CD4-positive, CD25-positive, alpha-beta regulatory T cell (primary cell): ENCODE results near the gene TCEAL1. TPM values are rescaled to one million over a fixed set of nuclear protein-coding genes. Genes with fewer than 3 reads are reported as not detected.
A peak's percentile ranks its signal among the peaks of the same experiment; 100 is the strongest.

ENCODE experiments used
- ATAC-seq, 2 donors: fragments of 150-1000 bp; cut with Tn5 transposase; one replicate each; pipeline ENCODE4 v1.10.0; 2021; ENCODE audit warnings: low read depth in 2 of 2, moderate number of reproducible peaks in 2 of 2, moderate library complexity in 1 of 2
- DNase-seq, 3 donors: peaks; one replicate each; pipeline versions ENCODE4 v3.0.0 to v3.0.0-alpha.2; 2012 to 2022; ENCODE audit warnings: mixed read lengths in 1 of 3
- H3K27ac ChIP-seq: one replicate; pipeline ENCODE4 v1.7.0; 2013; ENCODE audit warnings: mild to moderate bottlenecking, low read length; ENCODE audit not compliant: insufficient read depth, poor library complexity, severe bottlenecking
- H3K27me3 ChIP-seq: one replicate; pipeline ENCODE4 v1.7.0; 2013; ENCODE audit warnings: low read length; ENCODE audit not compliant: control insufficient read depth, insufficient read depth
- H3K36me3 ChIP-seq: one replicate; pipeline ENCODE4 v1.7.0; 2013; ENCODE audit warnings: mild to moderate bottlenecking, low read length, moderate library complexity; ENCODE audit not compliant: control insufficient read depth, insufficient read depth
- H3K4me1 ChIP-seq: 2 replicates; pipeline ENCODE4 v1.7.0; 2013; ENCODE audit warnings: mild to moderate bottlenecking, low read length; ENCODE audit not compliant: insufficient read depth, control insufficient read depth, poor library complexity, severe bottlenecking
- H3K4me3 ChIP-seq: one replicate; pipeline ENCODE4 v1.7.0; 2013; ENCODE audit warnings: low read depth, mild to moderate bottlenecking, low read length, moderate library complexity
- H3K9me3 ChIP-seq, 2 experiments: 1 replicate in 1 of 2; 2 replicates in 1 of 2; pipeline ENCODE4 v1.7.0; 2013; ENCODE audit warnings: low read length in 2 of 2, mild to moderate bottlenecking in 1 of 2, moderate library complexity in 1 of 2; ENCODE audit not compliant: control insufficient read depth in 2 of 2
- H3K27ac Mint-ChIP-seq, 3 donors: one replicate each; pipeline ENCODE4 v1.8.0; 2020 to 2022; ENCODE audit warnings: mild to moderate bottlenecking in 3 of 3, mixed read lengths in 3 of 3, moderate library complexity in 2 of 3
- H3K27me3 Mint-ChIP-seq: one replicate; pipeline ENCODE4 v1.8.0; 2022; ENCODE audit warnings: mild to moderate bottlenecking, mixed read lengths
- H3K36me3 Mint-ChIP-seq: one replicate; pipeline ENCODE4 v1.8.0; 2020; ENCODE audit warnings: mixed read lengths
- H3K4me1 Mint-ChIP-seq, 4 donors: one replicate each; pipeline ENCODE4 v1.8.0; 2020 to 2022; ENCODE audit warnings: mixed read lengths in 4 of 4, mild to moderate bottlenecking in 1 of 4
- H3K4me3 Mint-ChIP-seq, 4 donors: one replicate each; pipeline ENCODE4 v1.8.0; 2020 to 2022; ENCODE audit warnings: mild to moderate bottlenecking in 4 of 4, mixed read lengths in 4 of 4, moderate library complexity in 3 of 4
- H3K9me3 Mint-ChIP-seq, 7 donors: one replicate each; pipeline ENCODE4 v1.8.0; 2020 to 2022; ENCODE audit warnings: mixed read lengths in 7 of 7, mild to moderate bottlenecking in 3 of 7, moderate library complexity in 2 of 7
- polyA plus RNA-seq, 4 donors: library from polyadenylated mRNA; unstranded; fragments of 300-500 nt; fragmentation: Illumina TruSeq; gene quantifications; one replicate each; pipeline ENCODE4 v1.2.3, GENCODE V29; 2021
- total RNA-seq: library from RNA; stranded (reverse); gene quantifications from one replicate; pipeline ENCODE4 v1.2.3, GENCODE V29; 2022

TCEAL1 gene
- total and polyA plus RNA-seq, 5 donors from 2014 or later, result 4.0 to 22.1 (median 15.4) TPM

GRCh38 chrX:103624111-103624510, 4.7 kb upstream of the TCEAL1 start:
- ATAC-seq (no peak), DNase-seq (no peak)
- Histone ChIP-seq H3K27ac (no peak overlapping the region), H3K36me3 (no peaks in the 10 kb centered on the region), H3K4me1 (no peaks in the 10 kb centered on the region), H3K9me3 (no peaks in the 10 kb centered on the region), H3K27me3 (no peaks in the 10 kb centered on the region), H3K4me3 (no peak overlapping the region)
- Mint-ChIP-seq H3K9me3 (no peaks in the 10 kb centered on the region), H3K36me3 (no peaks in the 10 kb centered on the region), H3K27ac (no peak overlapping the region), H3K27me3 (no peaks in the 10 kb centered on the region), H3K4me3 (no peak overlapping the region), H3K4me1 (peaks cover 0 to 8% (median 3%) of the 10 kb centered on the region in 4 donors)

GRCh38 chrX:103626855-103627254, 1.9 kb upstream of the TCEAL1 start:
- H3K4me1 ChIP-seq, result peaks cover 7% of the 10 kb centered on the region

GRCh38 chrX:103629318-103630170, 769 bp downstream of the TCEAL1 start:
- H3K4me3 Mint-ChIP-seq, result peak overlapping the region; percentile 84 to 92 (median 84)
- DNase-seq (peak in 1 of 3 donors; percentile 25), ATAC-seq (peak; percentile 28 to 41)
- H3K27me3 Mint-ChIP-seq, result no peaks in the 10 kb centered on the region
- Histone ChIP-seq H3K27ac (peak overlapping the region; percentile 55), H3K27me3 (no peaks in the 10 kb centered on the region), H3K36me3 (no peaks in the 10 kb centered on the region), H3K4me1 (peaks cover 7% of the 10 kb centered on the region), H3K4me3 (peak overlapping the region; percentile 78), H3K9me3 (no peaks in the 10 kb centered on the region)
- peak overlapping the region; percentile 86 to 93 (median 92) for H3K27ac Mint-ChIP-seq
- H3K36me3 Mint-ChIP-seq, result no peaks in the 10 kb centered on the region
- peaks cover 0 to 15% (median 9%) of the 10 kb centered on the region in 4 donors for H3K4me1 Mint-ChIP-seq
- peaks cover 0 to 2% (median 0%) of the 10 kb centered on the region in 7 donors for H3K9me3 Mint-ChIP-seq

More at GRCh38 chrX:103626855-103627254, 1.9 kb upstream of the TCEAL1 start:
- ATAC-seq, result no peak
- no peak overlapping the region for H3K4me3 ChIP-seq
- Mint-ChIP-seq H3K27ac (no peak overlapping the region), H3K4me3 (peak overlapping the region in 1 of 4 donors; percentile 63), H3K9me3 (peaks cover 0 to 2% (median 0%) of the 10 kb centered on the region in 7 donors), H3K27me3 (no peaks in the 10 kb centered on the region), H3K36me3 (no peaks in the 10 kb centered on the region), H3K4me1 (peaks cover 0 to 14% (median 9%) of the 10 kb centered on the region in 4 donors)
- H3K27me3 ChIP-seq, result no peaks in the 10 kb centered on the region
- no peak overlapping the region for H3K27ac ChIP-seq
- H3K36me3 ChIP-seq, result no peaks in the 10 kb centered on the region
- no peaks in the 10 kb centered on the region for H3K9me3 ChIP-seq
- DNase-seq, result no peak

- H3K4me1 Mint-ChIP-seq, result peaks cover 0 to 15% (median 9%) of the 10 kb centered on the region in 4 donors
- Histone ChIP-seq H3K27ac (no peak overlapping the region), H3K4me3 (peak overlapping the region; percentile 57), H3K27me3 (no peaks in the 10 kb centered on the region), H3K36me3 (no peaks in the 10 kb centered on the region), H3K4me1 (peaks cover 7% of the 10 kb centered on the region), H3K9me3 (no peaks in the 10 kb centered on the region)
- peak overlapping the region in 2 of 3 donors; percentile 56 to 92 for H3K27ac Mint-ChIP-seq
- peak overlapping the region; percentile 84 to 92 (median 84) for H3K4me3 Mint-ChIP-seq
- H3K27me3 Mint-ChIP-seq, result no peaks in the 10 kb centered on the region
- ATAC-seq (no peak), DNase-seq (no peak)
- H3K9me3 Mint-ChIP-seq, result peaks cover 0 to 2% (median 0%) of the 10 kb centered on the region in 7 donors
- H3K36me3 Mint-ChIP-seq, result no peaks in the 10 kb centered on the region
Measured at GRCh38 chrX:103630171-103630511, 1.4 kb downstream of the TCEAL1 start.

GRCh38 chrX:103631145-103631544, 2.4 kb downstream of the TCEAL1 start:
- no peak for ATAC-seq
- no peaks in the 10 kb centered on the region for H3K36me3 Mint-ChIP-seq
- peak overlapping the region in 1 of 4 donors; percentile 11 for H3K4me3 Mint-ChIP-seq
- H3K9me3 ChIP-seq, result no peaks in the 10 kb centered on the region
- peaks cover 7% of the 10 kb centered on the region for H3K4me1 ChIP-seq
- peaks cover 0 to 15% (median 9%) of the 10 kb centered on the region in 4 donors for H3K4me1 Mint-ChIP-seq
- H3K27me3 ChIP-seq, result no peaks in the 10 kb centered on the region
- H3K36me3 ChIP-seq, result no peaks in the 10 kb centered on the region
- no peak overlapping the region for H3K27ac Mint-ChIP-seq
- H3K9me3 Mint-ChIP-seq, result peaks cover 0 to 3% (median 0%) of the 10 kb centered on the region in 7 donors
- no peak overlapping the region for H3K27ac ChIP-seq
- no peak for DNase-seq
- H3K4me3 ChIP-seq, result no peak overlapping the region
- H3K27me3 Mint-ChIP-seq, result no peaks in the 10 kb centered on the region

DNA sequence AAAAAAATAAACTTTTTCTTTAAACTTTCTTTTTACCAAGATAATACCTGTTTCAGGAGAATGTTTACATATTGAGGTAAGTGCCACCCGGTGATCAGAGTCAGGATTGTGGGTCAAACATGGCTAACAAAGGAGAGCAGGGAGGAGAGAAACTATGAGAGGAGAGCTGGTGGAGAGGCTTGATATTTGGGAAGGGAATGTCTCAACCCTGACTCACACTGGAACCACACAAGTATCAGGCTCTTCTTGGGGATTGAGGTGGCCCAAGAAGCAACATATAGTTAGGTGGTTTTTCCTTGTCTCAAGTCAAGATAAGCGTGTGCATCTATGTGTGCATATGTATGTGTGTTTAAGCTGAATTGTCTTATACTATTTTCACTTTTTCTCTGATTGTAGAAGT, 6.7 kb downstream of the TCEAL1 start:
- Histone ChIP-seq H3K4me3 (no peak overlapping the region), H3K36me3 (no peaks in the 10 kb centered on the region), H3K27me3 (no peaks in the 10 kb centered on the region), H3K4me1 (no peaks in the 10 kb centered on the region), H3K27ac (no peak overlapping the region), H3K9me3 (no peaks in the 10 kb centered on the region)
- H3K27ac Mint-ChIP-seq, result no peak overlapping the region
- no peak overlapping the region for H3K4me3 Mint-ChIP-seq
- no peaks in the 10 kb centered on the region for H3K27me3 Mint-ChIP-seq
- no peak for ATAC-seq
- DNase-seq, result no peak
- H3K36me3 Mint-ChIP-seq, result no peaks in the 10 kb centered on the region
- H3K4me1 Mint-ChIP-seq, result peaks cover 0 to 4% (median 2%) of the 10 kb centered on the region in 4 donors
- H3K9me3 Mint-ChIP-seq, result peaks cover 0 to 1% (median 0%) of the 10 kb centered on the region in 7 donors

- no peak for ATAC-seq
Measured at GRCh38 chrX:103637604-103638338, 9.0 kb downstream of the TCEAL1 start.

More at GRCh38 chrX:103637604-103638338, 9.0 kb downstream of the TCEAL1 start:
- Mint-ChIP-seq H3K9me3 (peaks cover 0 to 1% (median 0%) of the 10 kb centered on the region in 7 donors), H3K4me1 (peaks cover 0 to 1% (median 0%) of the 10 kb centered on the region in 4 donors), H3K27ac (no peak overlapping the region), H3K36me3 (no peaks in the 10 kb centered on the region), H3K27me3 (no peaks in the 10 kb centered on the region), H3K4me3 (no peak overlapping the region)
- Histone ChIP-seq H3K27ac (no peak overlapping the region), H3K4me3 (no peak overlapping the region), H3K36me3 (no peaks in the 10 kb centered on the region), H3K9me3 (no peaks in the 10 kb centered on the region), H3K4me1 (no peaks in the 10 kb centered on the region), H3K27me3 (no peaks in the 10 kb centered on the region)
- no peak for DNase-seq
